GM12801 (cell line): ENCODE data around the gene TEX2.

Experiments
- CTCF ChIP-seq: IDR thresholded peaks from one replicate; pipeline ENCODE4 v1.5.1; 2011; ENCODE audit warnings: control low read depth; ENCODE audit not compliant: insufficient read length; ENCODE audit errors: extremely low read depth

The TEX2 gene

GRCh38 chr17:64213995-64214811 lies 48.9 kb downstream of the TEX2 start:
- no peak for TF ChIP-seq CTCF

- no peak for TF ChIP-seq CTCF
These were observed 50.9 kb downstream of the TEX2 start for GRCh38 chr17:64212122-64212521.

- no peak for TF ChIP-seq CTCF
These were observed 53.1 kb downstream of the TEX2 start for GRCh38 chr17:64209983-64210382.

- no peak for TF ChIP-seq CTCF
These were observed 53.6 kb downstream of the TEX2 start for GRCh38 chr17:64209356-64209941.

- no peak for TF ChIP-seq CTCF
These were observed 57.3 kb downstream of the TEX2 start for GRCh38 chr17:64205804-64206203.

- no peak for TF ChIP-seq CTCF
These were observed 59.4 kb downstream of the TEX2 start for GRCh38 chr17:64203630-64204029.

- no peak for TF ChIP-seq CTCF
These were observed 60.2 kb downstream of the TEX2 start for GRCh38 chr17:64202683-64203344.
